Fibroblast of skin of right quadriceps (primary cell): ENCODE data around the gene NAA10.
"Not testable (repeated sequence)": the region's sequence is repeated elsewhere in the genome, so short reads cannot be mapped to it uniquely, and the experiment has no call there.

Experiments used
- DNase-seq: peaks from one replicate; pipeline ENCODE4 v3.0.0-alpha.2; 2013

NAA10 gene

DNA sequence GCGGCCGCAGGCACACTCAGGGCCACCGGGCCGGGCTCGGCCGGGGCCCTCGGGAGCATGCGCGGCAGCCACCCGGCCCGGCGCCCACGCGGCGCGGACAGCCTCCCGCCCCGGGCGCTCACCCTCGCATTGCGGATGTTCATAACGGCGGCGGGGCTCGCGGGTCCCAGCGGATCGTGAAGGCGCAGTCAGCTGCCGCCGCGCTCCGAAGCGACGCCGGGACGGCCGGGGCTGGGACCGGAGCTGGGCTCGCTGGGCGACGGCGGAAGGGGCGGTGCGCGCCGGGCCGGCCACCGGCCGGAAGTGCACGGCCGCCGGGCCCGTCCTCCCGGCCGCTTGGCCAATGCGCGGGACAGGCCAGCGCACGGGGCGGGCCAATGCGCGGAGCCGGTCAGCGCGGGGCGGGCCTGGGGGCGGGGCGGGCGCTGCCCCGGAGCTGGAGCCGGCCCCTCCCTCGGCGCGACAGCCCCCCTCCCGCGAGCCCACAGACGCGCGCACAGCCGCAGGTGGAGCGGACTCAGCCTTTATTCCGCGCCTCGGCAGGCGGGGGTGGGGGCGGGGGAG is at the start of gene NAA10:
Gene NAA10, minus strand, starts transcription at position 276 of the 564 bp plus-strand sequence. Its CDS starts 133 bp downstream, at position 143.
- peak; percentile 67 for DNase-seq

DNA sequence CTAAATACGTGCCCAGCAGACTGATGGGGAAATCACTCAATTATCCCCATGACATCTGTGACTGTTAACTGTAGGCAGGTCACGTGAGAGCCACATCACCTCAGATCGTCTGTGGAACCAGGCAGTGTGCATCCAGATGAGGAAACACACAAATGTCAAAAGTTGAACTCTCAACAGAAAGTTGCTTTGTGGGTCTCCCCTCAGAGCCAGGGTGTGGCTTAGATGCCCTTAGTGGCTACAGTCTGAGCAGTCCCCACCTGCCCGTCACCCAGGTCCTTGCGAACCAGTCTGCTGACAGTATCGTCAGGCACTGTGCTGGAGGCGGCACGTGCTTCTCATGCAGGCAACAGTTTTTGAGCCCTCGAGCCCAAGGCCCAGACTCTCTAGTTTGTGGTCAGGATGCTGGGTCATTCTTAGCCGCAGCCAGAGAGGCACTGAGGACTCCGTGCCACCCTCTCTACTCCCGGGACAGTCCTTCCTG is 48.5 kb upstream of the NAA10 start:
- DNase-seq = no peak

DNA sequence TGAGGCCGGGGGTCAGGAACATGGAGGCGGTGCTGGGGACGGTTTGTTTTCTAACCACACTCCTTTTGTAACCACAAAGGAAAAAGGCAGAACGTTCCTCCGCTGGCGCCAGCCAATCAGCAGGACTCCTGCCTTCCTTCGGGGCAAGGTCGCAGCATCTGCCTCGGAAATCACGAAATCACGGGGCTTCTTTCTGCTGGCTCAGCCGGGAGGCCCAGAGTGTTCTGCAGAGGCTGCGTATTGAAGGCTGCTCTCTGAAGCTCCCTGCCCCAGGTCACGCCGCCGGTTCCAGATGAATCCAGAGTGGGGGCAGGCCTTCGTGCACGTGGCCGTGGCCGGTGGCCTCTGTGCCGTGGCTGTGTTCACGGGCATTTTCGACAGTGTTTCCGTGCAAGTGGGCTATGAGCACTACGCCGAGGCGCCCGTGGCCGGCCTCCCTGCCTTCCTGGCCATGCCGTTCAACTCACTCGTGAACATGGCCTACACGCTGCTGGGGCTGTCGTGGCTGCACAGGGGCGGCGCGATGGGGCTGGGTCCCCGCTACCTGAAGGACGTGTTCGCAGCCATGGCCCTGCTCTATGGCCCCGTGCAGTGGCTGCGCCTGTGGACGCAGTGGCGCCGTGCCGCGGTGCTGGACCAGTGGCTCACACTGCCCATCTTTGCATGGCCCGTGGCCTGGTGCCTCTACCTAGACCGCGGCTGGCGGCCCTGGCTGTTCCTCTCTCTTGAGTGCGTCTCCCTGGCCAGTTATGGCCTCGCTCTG is 47.1 kb upstream of the NAA10 start:
- DNase-seq = no peak

DNA sequence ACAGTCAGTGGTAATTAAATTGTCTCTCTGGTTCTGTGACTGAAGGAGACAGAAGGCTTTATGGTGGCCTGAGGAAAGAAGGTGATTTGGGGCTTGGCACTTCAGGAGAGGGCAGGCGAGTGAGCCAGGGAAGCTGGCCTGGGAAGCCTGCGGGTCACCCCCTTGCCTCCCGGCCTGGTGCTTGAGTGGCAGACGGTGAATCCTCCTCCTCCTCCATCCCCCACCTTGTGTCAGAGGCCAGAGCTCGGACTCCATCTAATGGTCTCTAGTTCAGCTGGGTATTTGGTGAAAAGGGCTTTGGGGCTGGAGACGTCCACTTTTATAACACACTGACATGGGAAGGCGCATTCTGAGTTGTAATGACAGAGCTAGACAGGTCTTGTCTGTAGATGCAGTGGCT is 46.4 kb upstream of the NAA10 start:
- no peak for DNase-seq

DNA sequence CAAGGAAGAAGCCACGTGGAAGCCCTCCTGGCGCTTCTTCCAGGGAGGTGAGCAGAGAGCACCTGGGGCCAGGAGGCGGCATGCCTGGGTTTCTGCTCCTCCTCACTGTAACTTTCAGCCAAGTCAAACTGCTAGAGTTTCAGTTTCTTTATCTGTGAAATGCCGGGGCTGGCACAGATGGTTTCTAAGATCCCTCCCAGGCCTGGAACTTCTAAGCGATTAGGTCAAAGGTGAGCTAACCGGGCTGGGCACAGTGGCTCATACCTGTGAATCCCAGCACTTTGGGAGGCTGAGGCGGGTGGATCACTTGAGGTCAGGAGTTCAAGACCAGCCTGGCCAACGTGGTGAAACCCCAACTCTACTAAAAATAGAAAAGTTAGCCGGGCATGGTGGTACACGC is 45.6 kb upstream of the NAA10 start:
- DNase-seq = not testable (repeated sequence)

DNA sequence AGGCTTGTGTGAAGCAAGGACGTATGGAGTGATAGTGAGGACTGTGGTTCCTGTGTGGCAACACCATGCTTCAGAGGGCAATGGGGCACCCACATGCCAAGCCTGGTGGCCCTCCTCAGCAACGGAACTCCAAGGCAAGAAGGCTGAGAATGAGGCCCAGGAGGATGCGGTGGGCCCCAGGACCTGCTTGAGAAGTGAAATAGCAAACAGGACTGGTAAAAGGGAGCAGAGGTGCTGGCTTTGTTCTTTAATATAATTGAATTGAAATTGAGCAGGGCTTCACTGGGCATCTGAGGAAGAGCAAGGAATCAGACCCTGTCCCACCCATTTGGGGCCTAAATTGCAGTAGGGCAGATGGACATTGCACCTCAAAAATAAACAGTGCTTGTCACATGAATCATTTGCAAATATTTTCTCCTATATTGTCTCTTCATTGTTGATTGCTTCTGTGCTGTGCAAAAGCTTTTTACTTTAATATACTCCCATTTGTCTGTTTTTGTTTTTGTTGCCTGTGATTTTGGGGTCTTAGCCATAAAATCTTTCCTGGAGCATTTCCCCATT is 40.0 kb upstream of the NAA10 start:
- DNase-seq = no peak

DNA sequence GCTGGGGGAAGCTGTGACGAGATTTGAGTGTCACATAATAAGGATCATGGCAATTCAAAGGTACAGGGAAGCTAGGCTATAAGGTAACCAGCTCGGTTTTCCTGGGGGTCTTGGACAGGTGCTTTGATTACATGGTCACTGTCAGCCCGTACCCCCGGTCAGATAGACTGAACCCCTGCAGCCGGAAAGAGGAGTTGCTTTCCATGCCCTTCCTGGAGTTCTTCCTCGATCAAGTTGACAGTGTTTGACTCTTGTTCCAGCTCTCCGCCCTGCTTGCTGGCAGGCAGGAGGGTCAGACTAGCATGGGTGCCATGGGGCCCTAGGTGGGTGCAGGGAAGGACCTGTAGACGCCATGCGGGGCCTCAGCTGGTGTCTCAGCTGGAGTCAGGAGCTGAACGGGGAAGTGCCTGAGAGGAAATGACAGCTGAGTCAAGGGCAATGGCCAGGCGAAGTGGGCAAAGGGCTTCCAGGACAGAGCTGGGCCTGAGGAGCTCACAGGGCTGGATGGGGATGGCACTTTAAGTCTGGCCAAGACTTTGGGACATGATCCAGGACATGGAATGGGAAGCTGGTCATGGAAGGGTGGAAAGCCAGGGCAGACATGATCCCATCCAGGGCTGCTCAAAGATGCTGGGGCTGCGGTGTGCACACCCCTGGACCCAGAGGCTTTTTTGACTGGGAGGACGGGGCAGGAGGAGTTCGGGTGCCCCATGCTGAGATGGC is 39.3 kb upstream of the NAA10 start:
- no peak for DNase-seq

DNA sequence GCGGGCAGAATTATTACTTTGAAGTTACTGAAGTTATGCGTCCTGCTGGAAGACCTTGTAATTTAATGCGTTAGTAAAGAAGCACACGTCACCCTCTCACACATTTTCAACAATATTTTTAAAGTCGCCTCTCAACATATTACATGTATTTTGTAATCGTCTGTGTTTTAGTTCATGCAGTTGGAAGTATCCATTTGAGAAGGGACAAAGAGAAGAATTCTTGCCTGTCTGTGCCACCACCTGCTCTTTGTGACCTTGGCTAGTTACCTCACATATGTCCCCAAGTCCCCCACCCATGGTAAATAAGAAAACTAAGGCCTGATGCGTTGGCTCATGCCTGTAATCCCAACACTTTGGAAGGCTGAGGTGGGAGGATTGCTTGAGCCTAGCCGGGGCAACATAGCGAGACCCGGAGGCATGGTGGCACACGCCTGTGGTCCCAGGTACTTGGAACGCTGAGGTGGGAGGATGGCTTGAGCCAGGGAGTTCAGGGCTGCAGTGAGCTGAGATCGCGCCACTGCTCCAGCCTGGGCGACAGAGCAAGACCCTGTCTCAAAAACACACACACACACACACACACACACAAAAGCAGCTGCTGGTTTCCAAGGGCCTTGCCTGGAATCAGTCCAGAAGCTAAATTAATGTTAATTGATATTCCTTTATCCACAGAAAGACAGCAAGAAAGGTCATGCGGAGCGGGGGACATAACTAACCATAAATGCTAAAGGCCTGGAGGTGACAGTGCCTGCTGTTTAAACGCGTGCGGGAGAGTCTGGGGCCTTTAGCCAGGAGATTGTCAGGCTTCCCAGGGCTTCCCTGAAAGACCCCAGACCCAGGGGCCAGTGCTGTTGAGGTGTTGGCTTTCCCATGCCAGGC is 38.5 kb upstream of the NAA10 start:
- no peak for DNase-seq

DNA sequence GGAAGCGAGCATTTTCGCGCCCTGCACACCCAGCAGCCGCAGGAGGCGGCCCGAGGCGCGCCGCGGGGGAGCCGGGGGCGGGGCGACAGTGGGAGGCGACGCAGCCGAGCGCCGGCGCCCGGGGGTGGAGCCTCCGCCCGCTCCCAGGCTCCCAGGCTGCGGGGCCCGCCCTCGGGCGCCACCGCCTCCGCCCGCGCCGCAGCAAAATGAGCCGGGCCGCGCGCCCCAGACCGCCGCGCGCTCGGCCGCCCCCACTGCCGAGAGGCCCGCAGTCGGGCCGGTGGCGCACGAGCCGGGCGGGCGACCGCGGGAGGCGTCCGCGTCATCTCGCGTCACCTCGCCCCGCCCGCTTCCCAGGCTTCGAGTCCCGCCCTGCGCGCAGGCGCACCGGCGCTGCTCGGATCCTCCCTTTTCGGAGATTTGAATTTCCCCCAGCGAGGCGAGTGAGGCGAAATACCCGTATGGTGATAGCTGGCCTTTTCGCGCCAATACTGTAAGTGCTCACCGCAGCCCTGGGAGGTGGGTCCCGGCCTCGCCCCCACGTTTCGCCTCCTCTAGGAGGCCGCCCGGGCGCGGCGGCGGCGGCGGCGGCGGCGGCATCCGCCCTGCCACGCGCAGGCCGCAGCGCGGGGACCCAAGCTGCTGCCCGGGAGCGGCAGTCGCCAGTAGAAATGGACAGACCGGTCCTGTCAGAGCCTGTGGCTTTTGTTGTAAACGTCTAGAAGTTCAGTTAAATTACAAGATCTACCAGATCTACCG is 37.7 kb upstream of the NAA10 start, which contains the start of gene TMEM187:
Gene TMEM187, plus strand, starts transcription at position 387 of the 759 bp plus-strand sequence. CDS start 9,309 bp downstream, outside the sequence.
- DNase-seq = peak; percentile 92

DNA sequence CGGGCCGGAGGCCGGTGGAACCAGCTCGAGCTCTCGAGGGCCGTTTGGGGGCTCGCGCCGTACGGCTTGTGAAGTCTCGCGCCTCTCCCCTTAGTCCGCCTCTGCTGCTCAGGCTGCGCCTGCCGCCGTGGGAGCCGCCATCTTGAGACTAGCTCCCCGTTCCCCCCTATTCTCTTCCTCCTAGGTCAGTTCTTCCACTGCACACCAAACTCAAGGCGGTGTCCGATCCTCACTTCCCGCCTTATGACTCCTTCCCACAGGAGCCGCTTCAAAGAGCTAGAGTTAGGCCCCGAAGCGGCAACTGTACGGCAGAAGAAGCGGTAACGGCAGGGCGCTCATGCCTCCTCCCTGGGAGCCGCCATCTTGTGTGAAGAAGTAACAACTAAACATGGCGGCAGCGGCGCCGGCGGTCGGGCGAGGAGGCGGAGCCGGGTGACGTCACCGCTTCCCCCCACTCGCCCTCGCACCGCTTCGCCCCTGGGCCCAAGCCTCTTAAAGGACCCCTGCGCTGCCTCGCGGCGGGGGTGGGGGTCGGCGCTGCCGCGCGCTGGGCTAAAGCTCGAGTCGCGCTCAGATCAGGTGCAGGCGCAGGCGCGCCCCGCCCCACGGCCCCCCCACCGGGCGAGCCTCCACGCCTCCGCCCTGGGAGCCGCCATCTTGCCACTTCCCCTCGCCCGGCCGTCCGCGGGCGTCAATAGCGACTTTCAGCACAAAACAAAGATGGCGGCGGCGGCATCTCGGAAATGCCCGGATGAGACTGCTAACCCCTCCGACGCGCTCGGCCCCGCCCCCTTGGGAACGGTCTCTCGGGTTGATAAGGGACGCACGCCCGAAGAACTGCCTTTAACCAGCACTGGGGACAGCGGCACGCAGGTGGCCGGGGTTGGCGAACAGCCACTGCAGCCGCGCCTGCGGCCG is 36.9 kb upstream of the NAA10 start, which contains the start of gene HCFC1:
Gene HCFC1, minus strand, starts transcription at position 369 of the 918 bp plus-strand sequence. CDS start 978 bp downstream, outside the sequence.
- peak; percentile 92 for DNase-seq

DNA sequence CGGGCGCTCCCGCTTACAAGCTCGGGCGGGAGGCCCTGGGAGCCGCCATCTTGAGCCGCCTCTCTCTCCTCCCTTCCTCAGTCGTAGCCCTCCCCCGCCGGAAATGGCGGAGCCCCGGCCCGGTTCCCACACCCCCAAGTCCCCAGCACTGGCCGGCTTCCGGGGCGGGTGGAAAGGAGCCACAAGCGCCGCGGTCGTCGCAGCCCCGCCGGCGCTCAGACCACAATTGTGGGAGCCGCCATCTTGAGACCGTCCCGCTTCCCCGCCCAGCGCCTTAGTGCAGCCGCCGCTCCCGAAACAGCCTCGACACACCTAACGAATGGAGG is 36.2 kb upstream of the NAA10 start:
- DNase-seq = peak; percentile 87

DNA sequence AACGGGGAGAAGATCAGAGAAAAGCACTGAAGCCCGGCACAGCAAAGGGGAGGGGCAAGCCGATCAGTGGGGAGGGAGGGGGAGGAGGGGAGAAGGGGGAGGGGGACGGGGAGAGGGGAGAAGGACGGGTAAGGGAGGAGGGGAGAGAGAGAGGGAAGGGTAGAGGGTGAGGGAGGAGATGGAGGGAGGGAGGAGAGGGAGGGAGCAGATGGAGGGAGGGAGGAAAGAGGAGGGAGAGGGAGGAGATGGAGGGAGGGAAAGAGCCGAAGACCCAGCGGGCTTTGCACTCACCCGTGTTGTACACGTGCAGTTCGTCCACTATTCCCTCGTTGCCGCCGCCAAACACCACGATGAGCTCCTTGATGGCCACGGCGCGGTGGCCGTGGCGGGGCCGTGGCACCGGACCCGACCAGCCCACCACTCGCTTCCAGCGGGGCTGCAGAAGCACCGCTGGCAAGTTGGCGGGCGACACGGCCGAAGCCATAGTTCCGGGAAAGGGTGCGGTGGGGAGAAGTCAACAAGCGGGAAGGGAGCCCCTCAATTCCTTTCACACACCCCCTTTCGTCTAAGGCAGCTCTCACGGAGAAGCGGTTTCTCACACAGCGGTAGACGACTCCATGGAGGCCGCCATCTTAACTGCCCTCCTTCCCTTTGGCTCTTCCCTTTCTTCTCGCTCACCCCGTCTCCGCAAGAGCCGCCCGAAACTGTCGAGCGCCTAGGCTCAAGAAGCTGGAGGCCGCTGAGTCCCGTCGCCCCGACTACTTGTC is 35.7 kb upstream of the NAA10 start:
- peak; percentile 74 for DNase-seq

DNA sequence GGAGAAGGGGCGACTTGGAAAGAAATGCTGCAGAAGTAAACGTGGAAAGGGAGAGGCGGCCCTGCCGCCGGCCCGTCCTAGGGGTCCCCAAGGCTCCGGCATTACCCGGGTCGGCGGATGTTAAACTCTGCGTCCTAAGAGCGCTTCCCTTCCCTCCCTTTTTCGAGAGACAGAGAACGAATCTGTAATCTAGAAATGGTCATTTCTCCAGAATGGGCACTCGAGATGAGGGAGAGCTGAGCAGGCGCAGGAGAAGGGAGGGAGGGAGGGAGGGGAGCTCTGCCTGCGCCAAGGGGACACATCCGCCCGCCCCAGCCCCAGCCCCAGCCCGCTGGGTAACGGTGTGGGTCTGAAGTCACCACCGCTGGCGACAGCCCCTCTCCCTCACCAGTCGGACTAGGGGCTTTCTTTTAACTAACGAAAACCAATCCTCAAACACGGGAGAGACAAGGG is 35.1 kb upstream of the NAA10 start:
- DNase-seq = no peak

DNA sequence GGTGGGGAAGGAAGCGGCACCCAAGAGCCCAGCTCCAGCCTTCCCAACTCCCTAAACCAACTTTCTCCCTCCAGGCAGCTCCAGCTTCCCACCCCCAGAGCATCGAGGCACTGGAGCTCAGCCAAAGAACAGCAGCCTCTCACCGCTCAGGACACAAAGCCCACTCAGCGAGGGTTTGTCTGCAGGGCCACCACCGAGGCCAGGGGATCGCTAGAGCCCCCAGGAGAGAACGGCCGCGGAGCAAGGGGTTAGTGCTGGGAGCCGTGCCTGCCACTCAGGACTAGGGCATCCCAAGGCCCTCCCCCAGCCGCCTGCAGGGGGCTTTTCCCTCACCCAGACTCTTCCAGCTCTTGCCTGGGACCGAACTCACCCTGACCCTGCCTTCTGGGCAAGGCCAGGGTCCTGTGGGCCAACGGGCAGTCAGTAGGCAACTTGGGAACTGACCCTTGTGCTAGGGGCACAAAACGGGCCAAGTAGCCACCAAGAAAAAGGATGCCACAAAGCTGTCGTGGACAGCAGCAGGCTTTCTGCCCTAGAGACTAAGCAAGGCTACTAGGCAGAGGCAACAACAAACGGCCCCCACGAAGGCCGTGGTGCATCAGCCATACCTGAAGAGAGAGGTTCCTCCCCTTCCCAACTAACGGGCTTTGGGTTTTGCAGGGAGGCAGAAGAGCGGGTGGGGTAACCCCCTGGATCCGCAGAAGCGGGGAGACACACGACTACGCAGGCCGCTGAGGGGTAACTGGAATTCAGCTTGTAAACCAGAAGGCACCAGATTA is 34.5 kb upstream of the NAA10 start:
- no peak for DNase-seq

DNA sequence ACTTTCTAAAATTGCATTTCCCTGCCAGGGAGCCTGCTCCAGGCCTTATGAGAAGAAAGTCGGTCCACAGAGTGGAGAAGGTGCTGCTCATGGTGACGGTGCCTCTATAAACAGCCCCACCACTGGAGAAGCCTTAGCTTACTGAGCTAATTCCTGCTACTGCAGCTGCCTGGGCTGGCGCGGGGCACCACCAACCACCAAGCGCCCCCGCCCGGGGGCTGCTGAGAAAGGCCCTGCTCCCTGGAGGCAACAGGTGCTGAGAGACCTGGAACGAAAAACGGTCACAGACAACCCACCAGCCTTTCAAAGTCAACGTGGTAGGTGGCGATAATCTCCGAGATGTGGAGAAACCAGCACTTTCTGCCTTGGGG is 33.9 kb upstream of the NAA10 start:
- DNase-seq = no peak

DNA sequence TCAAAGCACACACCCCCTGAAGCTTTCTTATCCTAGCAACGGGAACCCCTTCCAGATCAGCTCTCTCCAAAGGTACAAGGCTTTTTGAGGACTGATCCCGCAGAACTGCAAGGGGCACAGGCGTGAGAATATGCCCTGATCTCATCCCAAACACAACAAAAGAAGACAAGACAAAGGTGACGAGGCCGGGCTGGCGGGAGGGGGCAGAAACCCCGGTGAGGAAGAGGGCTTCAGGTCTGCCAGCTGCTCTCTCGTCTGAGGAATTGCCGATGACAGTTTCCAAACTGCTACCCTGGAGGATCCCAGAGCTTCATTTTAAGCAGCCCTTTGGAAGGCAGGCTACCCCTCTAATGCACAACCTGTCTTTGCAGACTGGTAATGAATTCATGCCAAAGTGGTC is 33.4 kb upstream of the NAA10 start:
- no peak for DNase-seq

DNA sequence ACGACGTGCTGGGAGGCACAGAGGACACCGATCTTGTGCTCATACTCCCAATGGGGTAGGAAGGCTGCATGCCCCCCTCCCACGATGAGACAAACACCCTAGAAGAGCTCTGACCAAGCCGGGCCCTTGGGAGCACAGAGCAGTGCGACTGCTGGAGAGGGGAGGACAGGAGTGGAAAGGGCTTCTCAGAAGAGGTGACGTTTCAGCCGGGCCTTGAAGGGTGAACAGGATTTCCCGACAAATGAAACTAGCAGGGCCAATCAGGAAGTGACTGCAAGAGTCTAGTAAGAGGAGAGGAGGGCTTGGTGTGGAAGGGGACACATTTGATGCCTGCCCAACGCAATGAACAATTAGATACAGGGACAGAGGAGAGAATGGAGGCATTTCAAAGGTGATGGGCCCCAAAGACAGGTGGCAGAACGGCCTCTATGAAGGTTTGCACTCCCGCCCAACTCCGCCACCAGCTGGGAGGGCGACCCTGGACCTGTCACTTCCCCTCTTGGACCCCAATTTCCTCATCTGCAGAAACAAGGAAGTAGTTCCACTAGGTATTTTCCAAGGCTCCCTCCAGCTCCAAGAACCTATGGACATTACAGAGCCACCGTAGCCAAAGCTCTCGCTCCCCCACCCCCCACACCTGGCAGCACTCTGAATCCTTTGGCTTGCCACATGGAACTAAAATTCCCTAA is 32.8 kb upstream of the NAA10 start:
- no peak for DNase-seq
